Neural progenitor cell (in vitro differentiated cells): ENCODE data around the gene SLC25A13.

Experiments used
- EZH2 ChIP-seq: fragments of 200-600 bp; sonication (generic); IDR thresholded peaks from 2 replicates; pipeline ENCODE4 v1.6.1; 2017; ENCODE audit warnings: antibody characterized with exemption, mild to moderate bottlenecking, moderate library complexity
- EZH2phosphoT487 ChIP-seq: fragments of 200-600 bp; sonication (generic); IDR thresholded peaks from 2 replicates; pipeline ENCODE4 v1.6.1; 2017; ENCODE audit warnings: antibody characterized with exemption
- TF ChIP-seq, protein P1 (sequence below): fragments of 200-600 bp; sonication (generic); IDR thresholded peaks from 2 replicates; pipeline ENCODE4 v1.5.1; 2017; ENCODE audit warnings: antibody characterized with exemption, mild to moderate bottlenecking

DNA sequence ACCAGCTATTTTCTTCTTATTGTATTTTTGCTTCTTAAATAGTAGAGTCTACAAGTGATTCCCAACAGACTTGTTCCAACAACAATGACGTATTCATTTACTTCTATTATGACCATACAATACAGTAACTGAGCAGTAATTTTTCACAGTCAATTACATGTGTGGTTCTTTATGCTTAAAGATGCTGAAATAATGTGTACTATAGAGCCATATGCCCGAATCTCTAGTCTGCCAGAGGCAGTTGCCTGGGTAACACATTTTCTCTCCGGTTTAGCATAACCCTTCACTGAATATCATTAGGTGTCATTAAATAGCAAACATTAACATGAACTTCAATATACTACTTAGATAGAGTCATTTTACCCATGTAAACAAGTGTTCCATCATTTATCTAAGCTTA lies 75.0 kb downstream of the SLC25A13 start:
- TF ChIP-seq, protein P1, sequence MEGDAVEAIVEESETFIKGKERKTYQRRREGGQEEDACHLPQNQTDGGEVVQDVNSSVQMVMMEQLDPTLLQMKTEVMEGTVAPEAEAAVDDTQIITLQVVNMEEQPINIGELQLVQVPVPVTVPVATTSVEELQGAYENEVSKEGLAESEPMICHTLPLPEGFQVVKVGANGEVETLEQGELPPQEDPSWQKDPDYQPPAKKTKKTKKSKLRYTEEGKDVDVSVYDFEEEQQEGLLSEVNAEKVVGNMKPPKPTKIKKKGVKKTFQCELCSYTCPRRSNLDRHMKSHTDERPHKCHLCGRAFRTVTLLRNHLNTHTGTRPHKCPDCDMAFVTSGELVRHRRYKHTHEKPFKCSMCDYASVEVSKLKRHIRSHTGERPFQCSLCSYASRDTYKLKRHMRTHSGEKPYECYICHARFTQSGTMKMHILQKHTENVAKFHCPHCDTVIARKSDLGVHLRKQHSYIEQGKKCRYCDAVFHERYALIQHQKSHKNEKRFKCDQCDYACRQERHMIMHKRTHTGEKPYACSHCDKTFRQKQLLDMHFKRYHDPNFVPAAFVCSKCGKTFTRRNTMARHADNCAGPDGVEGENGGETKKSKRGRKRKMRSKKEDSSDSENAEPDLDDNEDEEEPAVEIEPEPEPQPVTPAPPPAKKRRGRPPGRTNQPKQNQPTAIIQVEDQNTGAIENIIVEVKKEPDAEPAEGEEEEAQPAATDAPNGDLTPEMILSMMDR, result no peak
- TF ChIP-seq EZH2phosphoT487 (no peak), EZH2 (no peak)
